IgD-negative memory B cell (primary cell): Measurements from ENCODE around the gene CR1L. TPM values are rescaled to one million over a fixed set of nuclear protein-coding genes. Genes with fewer than 3 reads are reported as not detected.
"Not testable (repeated sequence)": the region's sequence is repeated elsewhere in the genome, so short reads cannot be mapped to it uniquely, and the experiment has no call there.

Experiments used
- H3K27ac Mint-ChIP-seq, 3 donors: one replicate each; pipeline ENCODE4 v1.8.0; 2020 to 2022; ENCODE audit warnings: mild to moderate bottlenecking in 3 of 3, mixed read lengths in 3 of 3, moderate library complexity in 1 of 3
- H3K27me3 Mint-ChIP-seq: one replicate; pipeline ENCODE4 v1.8.0; 2021; ENCODE audit warnings: mixed read lengths
- H3K36me3 Mint-ChIP-seq: one replicate; pipeline ENCODE4 v1.8.0; 2020; ENCODE audit warnings: mild to moderate bottlenecking, mixed read lengths
- H3K4me1 Mint-ChIP-seq, 3 donors: one replicate each; pipeline ENCODE4 v1.8.0; 2020 to 2022; ENCODE audit warnings: mixed read lengths in 3 of 3, mild to moderate bottlenecking in 1 of 3
- H3K4me3 Mint-ChIP-seq, 4 donors: one replicate each; pipeline ENCODE4 v1.8.0; 2020 to 2022; ENCODE audit warnings: mild to moderate bottlenecking in 4 of 4, mixed read lengths in 4 of 4, moderate library complexity in 3 of 4
- H3K9me3 Mint-ChIP-seq, 3 donors: one replicate each; pipeline ENCODE4 v1.8.0; 2020 to 2021; ENCODE audit warnings: mixed read lengths in 3 of 3, mild to moderate bottlenecking in 1 of 3
- polyA plus RNA-seq: library from polyadenylated mRNA; unstranded; fragments of 300-500 nt; fragmentation: Illumina TruSeq; gene quantifications from one replicate; pipeline ENCODE4 v1.2.3, GENCODE V29; 2021

The CR1L gene
- polyA plus RNA-seq, 1 donor from 2014 or later, result not detected

GRCh38 chr1:207634293-207634692 lies 10.6 kb upstream of the CR1L start:
- H3K27me3 Mint-ChIP-seq, H3K9me3 Mint-ChIP-seq, H3K27ac Mint-ChIP-seq, H3K4me3 Mint-ChIP-seq, H3K4me1 Mint-ChIP-seq, H3K36me3 Mint-ChIP-seq: not testable (repeated sequence)

- H3K27me3 Mint-ChIP-seq, H3K27ac Mint-ChIP-seq, H3K4me3 Mint-ChIP-seq, H3K36me3 Mint-ChIP-seq, H3K4me1 Mint-ChIP-seq, H3K9me3 Mint-ChIP-seq: not testable (repeated sequence)
Observed at GRCh38 chr1:207635569-207636186, 9.3 kb upstream of the CR1L start.

- not testable (repeated sequence) for H3K9me3 Mint-ChIP-seq, H3K36me3 Mint-ChIP-seq, H3K27me3 Mint-ChIP-seq, H3K4me3 Mint-ChIP-seq, H3K4me1 Mint-ChIP-seq, H3K27ac Mint-ChIP-seq
Observed at GRCh38 chr1:207638487-207639145, 6.3 kb upstream of the CR1L start.

- not testable (repeated sequence) for H3K4me3 Mint-ChIP-seq, H3K4me1 Mint-ChIP-seq, H3K27me3 Mint-ChIP-seq, H3K36me3 Mint-ChIP-seq, H3K27ac Mint-ChIP-seq, H3K9me3 Mint-ChIP-seq
Observed at GRCh38 chr1:207639362-207639761, 5.6 kb upstream of the CR1L start.

- no peaks in the 10 kb centered on the region for H3K27me3 Mint-ChIP-seq
- no peaks in the 10 kb centered on the region for H3K9me3 Mint-ChIP-seq
- peak overlapping the region; percentile 76 to 92 (median 85) for H3K4me3 Mint-ChIP-seq
- peaks cover 9 to 12% (median 10%) of the 10 kb centered on the region in 3 donors for H3K4me1 Mint-ChIP-seq
- H3K36me3 Mint-ChIP-seq, result peaks cover 10% of the 10 kb centered on the region
- H3K27ac Mint-ChIP-seq, result no peak overlapping the region
Observed at GRCh38 chr1:207644166-207644851, 624 bp upstream of the CR1L start.

- Mint-ChIP-seq H3K36me3 (peaks cover 6% of the 10 kb centered on the region), H3K9me3 (no peaks in the 10 kb centered on the region), H3K4me3 (peak overlapping the region; percentile 61 to 92 (median 78)), H3K27me3 (no peaks in the 10 kb centered on the region), H3K27ac (no peak overlapping the region), H3K4me1 (peaks cover 12 to 16% (median 14%) of the 10 kb centered on the region in 3 donors)
Observed at GRCh38 chr1:207645635-207646081, 725 bp downstream of the CR1L start.

GRCh38 chr1:207646171-207646570 lies 1.2 kb downstream of the CR1L start:
- Mint-ChIP-seq H3K4me3 (peak overlapping the region; percentile 4 to 61 (median 38)), H3K9me3 (no peaks in the 10 kb centered on the region), H3K36me3 (peaks cover 6% of the 10 kb centered on the region), H3K27ac (no peak overlapping the region), H3K4me1 (peaks cover 12 to 16% (median 14%) of the 10 kb centered on the region in 3 donors), H3K27me3 (no peaks in the 10 kb centered on the region)

GRCh38 chr1:207646944-207647579 lies 2.1 kb downstream of the CR1L start:
- peak overlapping the region in 1 of 4 donors; percentile 24 for H3K4me3 Mint-ChIP-seq
- peaks cover 6% of the 10 kb centered on the region for H3K36me3 Mint-ChIP-seq
- H3K27ac Mint-ChIP-seq, result peak overlapping the region in 1 of 3 donors; percentile 91
- peaks cover 12 to 16% (median 14%) of the 10 kb centered on the region in 3 donors for H3K4me1 Mint-ChIP-seq
- no peaks in the 10 kb centered on the region for H3K9me3 Mint-ChIP-seq
- H3K27me3 Mint-ChIP-seq, result no peaks in the 10 kb centered on the region

- no peak overlapping the region for H3K4me3 Mint-ChIP-seq
- H3K36me3 Mint-ChIP-seq, result peaks cover 6% of the 10 kb centered on the region
- H3K27me3 Mint-ChIP-seq, result no peaks in the 10 kb centered on the region
- H3K4me1 Mint-ChIP-seq, result peaks cover 12 to 16% (median 14%) of the 10 kb centered on the region in 3 donors
- H3K9me3 Mint-ChIP-seq, result no peaks in the 10 kb centered on the region
- H3K27ac Mint-ChIP-seq, result peak overlapping the region in 1 of 3 donors; percentile 91
Observed at GRCh38 chr1:207647671-207648333, 2.9 kb downstream of the CR1L start.

- Mint-ChIP-seq H3K36me3 (peaks cover 6% of the 10 kb centered on the region), H3K27me3 (no peaks in the 10 kb centered on the region), H3K4me1 (peaks cover 9 to 14% (median 14%) of the 10 kb centered on the region in 3 donors), H3K27ac (no peak overlapping the region), H3K9me3 (no peaks in the 10 kb centered on the region), H3K4me3 (no peak overlapping the region)
Observed at GRCh38 chr1:207648334-207649209, 3.6 kb downstream of the CR1L start.

GRCh38 chr1:207649210-207649753 lies 4.3 kb downstream of the CR1L start:
- Mint-ChIP-seq H3K36me3 (peaks cover 7% of the 10 kb centered on the region), H3K27ac (no peak overlapping the region), H3K9me3 (no peaks in the 10 kb centered on the region), H3K4me1 (peaks cover 7 to 10% (median 10%) of the 10 kb centered on the region in 3 donors), H3K4me3 (no peak overlapping the region), H3K27me3 (no peaks in the 10 kb centered on the region)

GRCh38 chr1:207649865-207650580 lies 5.1 kb downstream of the CR1L start:
- Mint-ChIP-seq H3K4me3 (no peak overlapping the region), H3K27ac (peak overlapping the region in 1 of 3 donors; percentile 12), H3K36me3 (peaks cover 7% of the 10 kb centered on the region), H3K27me3 (no peaks in the 10 kb centered on the region), H3K4me1 (peaks cover 4 to 6% (median 5%) of the 10 kb centered on the region in 3 donors), H3K9me3 (no peaks in the 10 kb centered on the region)

- Mint-ChIP-seq H3K27me3 (no peaks in the 10 kb centered on the region), H3K27ac (no peak overlapping the region), H3K4me1 (peaks cover 4 to 6% (median 5%) of the 10 kb centered on the region in 3 donors), H3K4me3 (no peak overlapping the region), H3K36me3 (peaks cover 7% of the 10 kb centered on the region), H3K9me3 (no peaks in the 10 kb centered on the region)
Observed at GRCh38 chr1:207651583-207651982, 6.7 kb downstream of the CR1L start.
